ENCODE data around the gene WFIKKN2. TPM values are rescaled to one million over a fixed set of nuclear protein-coding genes. Genes with fewer than 3 reads are reported as not detected.

Gene WFIKKN2
- total and polyA plus RNA-seq, 2 donors (not counting 1 experiment from before 2014, with no cell fraction given), result 0.02 to 0.33 TPM

DNA sequence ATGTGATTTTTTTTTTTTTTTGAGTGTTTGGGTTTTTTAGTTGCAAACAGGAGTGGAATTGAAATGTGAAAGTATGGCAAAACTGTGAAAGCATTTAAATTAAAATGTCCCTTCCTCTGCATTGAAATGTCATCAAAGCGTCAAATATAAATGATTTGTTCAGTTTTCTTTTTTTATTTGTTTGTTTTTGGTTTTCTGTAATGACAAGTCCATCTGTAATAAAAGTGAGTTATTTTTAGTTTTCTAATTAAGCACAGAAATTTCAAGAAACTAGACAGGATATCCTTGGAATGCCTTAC, 32.7 kb downstream of the WFIKKN2 start:
- Histone ChIP-seq H2AFZ (ENCODE audit: low read length) (no peak overlapping the region), H3K4me3 (replicated peaks in 1 of 4; ENCODE audit: control extremely low read depth in 1 of 4, insufficient read depth in 1 of 4, low read depth in 3 of 4, low read length in 4 of 4) (peak overlapping the region; percentile 73 to 77 (median 74)), H3K9me3 (ENCODE audit: control insufficient read depth, insufficient read depth, low read depth, low read length) (no peaks in the 10 kb centered on the region), H3K79me2 (ENCODE audit: control insufficient read depth, insufficient read depth, low read length) (peaks cover 29% of the 10 kb centered on the region), H3K36me3 (ENCODE audit: control insufficient read depth, insufficient read depth, low read length) (peaks cover 3% of the 10 kb centered on the region), H3K9ac (ENCODE audit: insufficient read depth, low read length) (peak overlapping the region; percentile 86), H3K4me1 (ENCODE audit: control insufficient read depth, extremely low read depth, insufficient read depth, low read length) (peaks cover 5% of the 10 kb centered on the region), H3K4me2 (ENCODE audit: extremely low read depth, insufficient read depth, low read length) (peak overlapping the region; percentile 99), H3K27ac (ENCODE audit: insufficient read depth, low read length) (peak overlapping the region; percentile 97), H4K20me1 (ENCODE audit: control insufficient read depth, extremely low read depth, insufficient read depth, low read length) (no peaks in the 10 kb centered on the region), H3K27me3 (ENCODE audit: control insufficient read depth, insufficient read depth, low read length) (no peaks in the 10 kb centered on the region)
- TF ChIP-seq, protein P1, sequence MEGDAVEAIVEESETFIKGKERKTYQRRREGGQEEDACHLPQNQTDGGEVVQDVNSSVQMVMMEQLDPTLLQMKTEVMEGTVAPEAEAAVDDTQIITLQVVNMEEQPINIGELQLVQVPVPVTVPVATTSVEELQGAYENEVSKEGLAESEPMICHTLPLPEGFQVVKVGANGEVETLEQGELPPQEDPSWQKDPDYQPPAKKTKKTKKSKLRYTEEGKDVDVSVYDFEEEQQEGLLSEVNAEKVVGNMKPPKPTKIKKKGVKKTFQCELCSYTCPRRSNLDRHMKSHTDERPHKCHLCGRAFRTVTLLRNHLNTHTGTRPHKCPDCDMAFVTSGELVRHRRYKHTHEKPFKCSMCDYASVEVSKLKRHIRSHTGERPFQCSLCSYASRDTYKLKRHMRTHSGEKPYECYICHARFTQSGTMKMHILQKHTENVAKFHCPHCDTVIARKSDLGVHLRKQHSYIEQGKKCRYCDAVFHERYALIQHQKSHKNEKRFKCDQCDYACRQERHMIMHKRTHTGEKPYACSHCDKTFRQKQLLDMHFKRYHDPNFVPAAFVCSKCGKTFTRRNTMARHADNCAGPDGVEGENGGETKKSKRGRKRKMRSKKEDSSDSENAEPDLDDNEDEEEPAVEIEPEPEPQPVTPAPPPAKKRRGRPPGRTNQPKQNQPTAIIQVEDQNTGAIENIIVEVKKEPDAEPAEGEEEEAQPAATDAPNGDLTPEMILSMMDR (conservative IDR thresholded peaks at IDR 0.05 in 1 of 2, IDR thresholded peaks at IDR 0.05 in 1 of 2; ENCODE audit: low read depth in 1 of 2, low read length in 2 of 2), result no peak
- TF ChIP-seq EZH2 (IDR thresholded peaks at IDR 0.05; ENCODE audit: low read length, missing control alignments), result no peak
- no peak for DNase-seq (ENCODE audit: low read depth in 2 of 2)

DNA sequence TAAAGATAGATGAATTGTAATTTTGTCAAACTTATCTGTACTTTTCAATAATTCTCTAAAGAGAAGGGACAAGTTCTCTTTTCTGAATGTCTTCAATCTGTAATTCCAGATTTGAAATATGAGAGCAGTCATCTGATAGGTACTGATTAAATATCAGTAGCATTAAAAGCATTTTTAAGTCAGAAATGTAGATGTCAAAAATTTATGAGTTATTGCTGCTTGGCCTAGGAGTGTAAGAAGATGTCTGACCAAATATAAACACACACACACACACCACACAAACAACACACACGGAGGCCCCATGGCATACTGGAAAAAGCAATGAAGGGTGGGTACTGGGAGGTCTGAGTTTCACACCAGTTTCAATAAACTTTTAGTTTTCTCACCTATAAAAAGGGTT, 33.2 kb downstream of the WFIKKN2 start:
- H4K20me1 ChIP-seq (ENCODE audit: control insufficient read depth, extremely low read depth, insufficient read depth, low read length), result no peaks in the 10 kb centered on the region
- TF ChIP-seq, protein P1 (conservative IDR thresholded peaks at IDR 0.05 in 1 of 2, IDR thresholded peaks at IDR 0.05 in 1 of 2; ENCODE audit: low read depth in 1 of 2, low read length in 2 of 2), result no peak
- TF ChIP-seq EZH2 (IDR thresholded peaks at IDR 0.05; ENCODE audit: low read length, missing control alignments), result no peak
- H3K4me2 ChIP-seq (ENCODE audit: extremely low read depth, insufficient read depth, low read length), result peak overlapping the region; percentile 99
- peaks cover 5% of the 10 kb centered on the region for H3K4me1 ChIP-seq (ENCODE audit: control insufficient read depth, extremely low read depth, insufficient read depth, low read length)
- no peak overlapping the region for H3K27ac ChIP-seq (ENCODE audit: insufficient read depth, low read length)
- peaks cover 24% of the 10 kb centered on the region for H3K79me2 ChIP-seq (ENCODE audit: control insufficient read depth, insufficient read depth, low read length)
- no peaks in the 10 kb centered on the region for H3K27me3 ChIP-seq (ENCODE audit: control insufficient read depth, insufficient read depth, low read length)
- no peaks in the 10 kb centered on the region for H3K9me3 ChIP-seq (ENCODE audit: control insufficient read depth, insufficient read depth, low read depth, low read length)
- DNase-seq (ENCODE audit: low read depth in 2 of 2), result no peak
- H3K36me3 ChIP-seq (ENCODE audit: control insufficient read depth, insufficient read depth, low read length), result no peaks in the 10 kb centered on the region
- H2AFZ ChIP-seq (ENCODE audit: low read length), result no peak overlapping the region
- H3K4me3 ChIP-seq (replicated peaks in 1 of 4; ENCODE audit: control extremely low read depth in 1 of 4, insufficient read depth in 1 of 4, low read depth in 3 of 4, low read length in 4 of 4), result peak overlapping the region in 2 of 4 experiments; percentile 73 to 75
- H3K9ac ChIP-seq (ENCODE audit: insufficient read depth, low read length), result no peak overlapping the region

DNA sequence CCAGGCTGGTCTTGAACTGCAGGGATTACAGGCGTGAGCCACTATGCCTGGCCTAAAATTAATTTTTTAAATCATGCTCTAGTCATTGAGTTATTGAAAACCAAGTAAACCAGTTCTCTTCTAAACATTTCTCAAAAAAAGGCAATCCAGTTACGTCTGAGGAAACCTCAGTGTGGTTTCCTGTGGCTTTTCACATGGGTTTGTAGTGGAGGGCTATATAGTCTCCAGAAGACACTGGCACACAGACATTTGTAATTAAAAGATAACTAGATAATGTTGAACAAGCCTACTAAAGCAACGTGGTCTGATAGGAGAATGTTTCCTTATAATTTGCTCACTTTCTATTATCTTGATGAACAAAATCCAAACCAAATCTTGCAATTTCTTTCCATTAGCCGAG, 36.0 kb downstream of the WFIKKN2 start:
- Histone ChIP-seq H3K9me3 (ENCODE audit: control insufficient read depth, insufficient read depth, low read depth, low read length) (no peaks in the 10 kb centered on the region), H3K27ac (ENCODE audit: insufficient read depth, low read length) (no peak overlapping the region), H3K27me3 (ENCODE audit: control insufficient read depth, insufficient read depth, low read length) (no peaks in the 10 kb centered on the region), H3K4me2 (ENCODE audit: extremely low read depth, insufficient read depth, low read length) (no peak overlapping the region), H3K9ac (ENCODE audit: insufficient read depth, low read length) (no peak overlapping the region), H3K4me1 (ENCODE audit: control insufficient read depth, extremely low read depth, insufficient read depth, low read length) (peaks cover 5% of the 10 kb centered on the region), H4K20me1 (ENCODE audit: control insufficient read depth, extremely low read depth, insufficient read depth, low read length) (no peaks in the 10 kb centered on the region), H3K4me3 (replicated peaks in 1 of 4; ENCODE audit: control extremely low read depth in 1 of 4, insufficient read depth in 1 of 4, low read depth in 3 of 4, low read length in 4 of 4) (no peak overlapping the region), H3K79me2 (ENCODE audit: control insufficient read depth, insufficient read depth, low read length) (no peaks in the 10 kb centered on the region), H2AFZ (ENCODE audit: low read length) (no peak overlapping the region), H3K36me3 (ENCODE audit: control insufficient read depth, insufficient read depth, low read length) (no peaks in the 10 kb centered on the region)
- TF ChIP-seq, protein P1 (conservative IDR thresholded peaks at IDR 0.05 in 1 of 2, IDR thresholded peaks at IDR 0.05 in 1 of 2; ENCODE audit: low read depth in 1 of 2, low read length in 2 of 2), result no peak
- no peak for TF ChIP-seq EZH2 (IDR thresholded peaks at IDR 0.05; ENCODE audit: low read length, missing control alignments)
- no peak for DNase-seq (ENCODE audit: low read depth in 2 of 2)
